ENCODE results near the gene FNBP1. TPM values are rescaled to one million over a fixed set of nuclear protein-coding genes. Genes with fewer than 3 reads are reported as not detected.
A peak's percentile ranks its signal among the peaks of the same experiment; 100 is the strongest.

FNBP1 gene
- total and polyA plus RNA-seq, 2 of the 13 experiments (the other 11 are each of a cell fraction or from before 2014, with no cell fraction given): 5.4 to 19.5 TPM

DNA sequence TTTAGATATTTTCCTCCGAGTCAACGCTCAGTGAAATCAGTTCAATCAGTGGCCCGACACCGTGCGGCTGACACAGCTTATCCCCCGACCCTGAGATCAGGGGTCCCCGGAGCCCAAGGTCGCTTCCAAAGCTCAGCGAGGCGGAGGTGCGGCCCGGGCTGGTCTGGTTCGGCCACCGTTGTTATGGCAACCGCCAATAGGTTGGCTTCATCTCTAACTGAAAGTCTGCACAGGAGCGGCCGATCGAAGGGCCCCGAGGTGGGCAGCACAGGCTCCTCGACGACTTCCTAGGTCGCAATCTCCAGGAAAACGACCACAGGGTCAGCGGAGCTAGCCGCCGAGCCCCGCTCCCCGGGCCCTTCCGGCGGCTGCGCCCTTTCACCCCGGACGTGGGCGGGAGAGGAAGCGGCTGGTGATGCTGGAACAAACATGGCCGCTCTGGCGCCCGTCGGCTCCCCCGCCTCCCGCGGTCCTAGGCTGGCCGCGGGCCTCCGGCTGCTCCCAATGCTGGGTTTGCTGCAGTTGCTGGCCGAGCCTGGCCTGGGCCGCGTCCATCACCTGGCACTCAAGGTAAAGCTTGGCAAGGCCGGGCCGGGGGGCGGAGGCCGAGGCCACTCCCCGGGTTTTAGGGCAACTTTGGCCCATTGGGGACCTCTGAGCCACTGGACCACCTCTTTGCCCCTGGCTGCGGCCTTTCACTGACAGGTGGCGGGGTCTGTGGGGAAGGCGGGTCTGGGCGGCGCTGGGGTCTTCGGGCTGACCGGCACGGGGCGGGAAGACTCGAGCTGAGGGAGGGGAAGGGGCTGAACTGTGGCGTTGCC, 10.7 kb upstream of the FNBP1 start, which contains the start of gene GPR107 (continued):
- TF ChIP-seq, protein P1, sequence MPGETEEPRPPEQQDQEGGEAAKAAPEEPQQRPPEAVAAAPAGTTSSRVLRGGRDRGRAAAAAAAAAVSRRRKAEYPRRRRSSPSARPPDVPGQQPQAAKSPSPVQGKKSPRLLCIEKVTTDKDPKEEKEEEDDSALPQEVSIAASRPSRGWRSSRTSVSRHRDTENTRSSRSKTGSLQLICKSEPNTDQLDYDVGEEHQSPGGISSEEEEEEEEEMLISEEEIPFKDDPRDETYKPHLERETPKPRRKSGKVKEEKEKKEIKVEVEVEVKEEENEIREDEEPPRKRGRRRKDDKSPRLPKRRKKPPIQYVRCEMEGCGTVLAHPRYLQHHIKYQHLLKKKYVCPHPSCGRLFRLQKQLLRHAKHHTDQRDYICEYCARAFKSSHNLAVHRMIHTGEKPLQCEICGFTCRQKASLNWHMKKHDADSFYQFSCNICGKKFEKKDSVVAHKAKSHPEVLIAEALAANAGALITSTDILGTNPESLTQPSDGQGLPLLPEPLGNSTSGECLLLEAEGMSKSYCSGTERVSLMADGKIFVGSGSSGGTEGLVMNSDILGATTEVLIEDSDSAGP (CRISPR knock-in tag; IDR thresholded peaks at IDR 0.05; ENCODE audit: borderline replicate concordance): peak; percentile 85
- no peak for TF ChIP-seq ZSCAN22 (CRISPR knock-in tag; IDR thresholded peaks at IDR 0.05)
- TF ChIP-seq, protein P2, sequence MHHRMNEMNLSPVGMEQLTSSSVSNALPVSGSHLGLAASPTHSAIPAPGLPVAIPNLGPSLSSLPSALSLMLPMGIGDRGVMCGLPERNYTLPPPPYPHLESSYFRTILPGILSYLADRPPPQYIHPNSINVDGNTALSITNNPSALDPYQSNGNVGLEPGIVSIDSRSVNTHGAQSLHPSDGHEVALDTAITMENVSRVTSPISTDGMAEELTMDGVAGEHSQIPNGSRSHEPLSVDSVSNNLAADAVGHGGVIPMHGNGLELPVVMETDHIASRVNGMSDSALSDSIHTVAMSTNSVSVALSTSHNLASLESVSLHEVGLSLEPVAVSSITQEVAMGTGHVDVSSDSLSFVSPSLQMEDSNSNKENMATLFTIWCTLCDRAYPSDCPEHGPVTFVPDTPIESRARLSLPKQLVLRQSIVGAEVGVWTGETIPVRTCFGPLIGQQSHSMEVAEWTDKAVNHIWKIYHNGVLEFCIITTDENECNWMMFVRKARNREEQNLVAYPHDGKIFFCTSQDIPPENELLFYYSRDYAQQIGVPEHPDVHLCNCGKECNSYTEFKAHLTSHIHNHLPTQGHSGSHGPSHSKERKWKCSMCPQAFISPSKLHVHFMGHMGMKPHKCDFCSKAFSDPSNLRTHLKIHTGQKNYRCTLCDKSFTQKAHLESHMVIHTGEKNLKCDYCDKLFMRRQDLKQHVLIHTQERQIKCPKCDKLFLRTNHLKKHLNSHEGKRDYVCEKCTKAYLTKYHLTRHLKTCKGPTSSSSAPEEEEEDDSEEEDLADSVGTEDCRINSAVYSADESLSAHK (CRISPR knock-in tag; IDR thresholded peaks at IDR 0.05; ENCODE audit: borderline replicate concordance): peak; percentile 88; the same call in 1 of the 2 replicates
- TF ChIP-seq ATM (IDR thresholded peaks at IDR 0.05; ENCODE audit: borderline replicate concordance): no peak
- TF ChIP-seq NFYB (CRISPR knock-in tag; IDR thresholded peaks at IDR 0.05): peak; percentile 31
- TF ChIP-seq SAP130 (CRISPR knock-in tag; IDR thresholded peaks at IDR 0.05; ENCODE audit: low read depth): peak; percentile 85
- TF ChIP-seq, protein P3, sequence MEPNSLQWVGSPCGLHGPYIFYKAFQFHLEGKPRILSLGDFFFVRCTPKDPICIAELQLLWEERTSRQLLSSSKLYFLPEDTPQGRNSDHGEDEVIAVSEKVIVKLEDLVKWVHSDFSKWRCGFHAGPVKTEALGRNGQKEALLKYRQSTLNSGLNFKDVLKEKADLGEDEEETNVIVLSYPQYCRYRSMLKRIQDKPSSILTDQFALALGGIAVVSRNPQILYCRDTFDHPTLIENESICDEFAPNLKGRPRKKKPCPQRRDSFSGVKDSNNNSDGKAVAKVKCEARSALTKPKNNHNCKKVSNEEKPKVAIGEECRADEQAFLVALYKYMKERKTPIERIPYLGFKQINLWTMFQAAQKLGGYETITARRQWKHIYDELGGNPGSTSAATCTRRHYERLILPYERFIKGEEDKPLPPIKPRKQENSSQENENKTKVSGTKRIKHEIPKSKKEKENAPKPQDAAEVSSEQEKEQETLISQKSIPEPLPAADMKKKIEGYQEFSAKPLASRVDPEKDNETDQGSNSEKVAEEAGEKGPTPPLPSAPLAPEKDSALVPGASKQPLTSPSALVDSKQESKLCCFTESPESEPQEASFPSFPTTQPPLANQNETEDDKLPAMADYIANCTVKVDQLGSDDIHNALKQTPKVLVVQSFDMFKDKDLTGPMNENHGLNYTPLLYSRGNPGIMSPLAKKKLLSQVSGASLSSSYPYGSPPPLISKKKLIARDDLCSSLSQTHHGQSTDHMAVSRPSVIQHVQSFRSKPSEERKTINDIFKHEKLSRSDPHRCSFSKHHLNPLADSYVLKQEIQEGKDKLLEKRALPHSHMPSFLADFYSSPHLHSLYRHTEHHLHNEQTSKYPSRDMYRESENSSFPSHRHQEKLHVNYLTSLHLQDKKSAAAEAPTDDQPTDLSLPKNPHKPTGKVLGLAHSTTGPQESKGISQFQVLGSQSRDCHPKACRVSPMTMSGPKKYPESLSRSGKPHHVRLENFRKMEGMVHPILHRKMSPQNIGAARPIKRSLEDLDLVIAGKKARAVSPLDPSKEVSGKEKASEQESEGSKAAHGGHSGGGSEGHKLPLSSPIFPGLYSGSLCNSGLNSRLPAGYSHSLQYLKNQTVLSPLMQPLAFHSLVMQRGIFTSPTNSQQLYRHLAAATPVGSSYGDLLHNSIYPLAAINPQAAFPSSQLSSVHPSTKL (CRISPR knock-in tag; IDR thresholded peaks at IDR 0.05): peak; percentile 74; the same call in 1 of the 2 replicates
- TF ChIP-seq KAT2B (IDR thresholded peaks at IDR 0.05; ENCODE audit: borderline replicate concordance, low read depth, low read length): no peak
- TF ChIP-seq, protein P4, sequence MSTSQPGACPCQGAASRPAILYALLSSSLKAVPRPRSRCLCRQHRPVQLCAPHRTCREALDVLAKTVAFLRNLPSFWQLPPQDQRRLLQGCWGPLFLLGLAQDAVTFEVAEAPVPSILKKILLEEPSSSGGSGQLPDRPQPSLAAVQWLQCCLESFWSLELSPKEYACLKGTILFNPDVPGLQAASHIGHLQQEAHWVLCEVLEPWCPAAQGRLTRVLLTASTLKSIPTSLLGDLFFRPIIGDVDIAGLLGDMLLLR (CRISPR knock-in tag; IDR thresholded peaks at IDR 0.05): no peak
- no peak for TF ChIP-seq DNMT3B (CRISPR knock-in tag; conservative IDR thresholded peaks at IDR 0.05)
- no peak for TF ChIP-seq ZFP41 (CRISPR knock-in tag; IDR thresholded peaks at IDR 0.05; ENCODE audit: borderline replicate concordance)
- peak; percentile 84 for TF ChIP-seq THAP11 (CRISPR knock-in tag; IDR thresholded peaks at IDR 0.05)
- peak; percentile 77; the same call in 1 of the 2 replicates for TF ChIP-seq U2AF2 (IDR thresholded peaks at IDR 0.05; ENCODE audit: low read depth, low read length)
- TF ChIP-seq XBP1 (CRISPR knock-in tag; IDR thresholded peaks at IDR 0.05): no peak
- peak; percentile 63; the same call in 1 of the 2 replicates for TF ChIP-seq NCOR1 (IDR thresholded peaks at IDR 0.05; ENCODE audit: borderline replicate concordance, low read length)
- TF ChIP-seq, protein P5, sequence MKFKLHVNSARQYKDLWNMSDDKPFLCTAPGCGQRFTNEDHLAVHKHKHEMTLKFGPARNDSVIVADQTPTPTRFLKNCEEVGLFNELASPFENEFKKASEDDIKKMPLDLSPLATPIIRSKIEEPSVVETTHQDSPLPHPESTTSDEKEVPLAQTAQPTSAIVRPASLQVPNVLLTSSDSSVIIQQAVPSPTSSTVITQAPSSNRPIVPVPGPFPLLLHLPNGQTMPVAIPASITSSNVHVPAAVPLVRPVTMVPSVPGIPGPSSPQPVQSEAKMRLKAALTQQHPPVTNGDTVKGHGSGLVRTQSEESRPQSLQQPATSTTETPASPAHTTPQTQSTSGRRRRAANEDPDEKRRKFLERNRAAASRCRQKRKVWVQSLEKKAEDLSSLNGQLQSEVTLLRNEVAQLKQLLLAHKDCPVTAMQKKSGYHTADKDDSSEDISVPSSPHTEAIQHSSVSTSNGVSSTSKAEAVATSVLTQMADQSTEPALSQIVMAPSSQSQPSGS (CRISPR knock-in tag; IDR thresholded peaks at IDR 0.05): peak; percentile 34; the same call in 1 of the 2 replicates
